ENCODE data around the gene ERV3-1. TPM values are rescaled to one million over a fixed set of nuclear protein-coding genes. Genes with fewer than 3 reads are reported as not detected.

Gene ERV3-1
- total and polyA plus RNA-seq, 2 donors from 2014 or later, result 6.5 to 15.2 TPM

GRCh38 chr7:64999165-65000004 lies 7.1 kb downstream of the ERV3-1 start:
- no peak for FAIRE-seq
- Histone ChIP-seq H3K27me3 (ENCODE audit: control insufficient read depth, insufficient read depth, low read length) (no peaks in the 10 kb centered on the region), H3K9me3 (ENCODE audit: control insufficient read depth in 2 of 3, insufficient read depth in 1 of 3, low read length in 3 of 3) (no peaks in the 10 kb centered on the region), H3K9ac (ENCODE audit: low read length in 3 of 3) (no peak overlapping the region), H3K36me3 (ENCODE audit: control insufficient read depth in 2 of 3, insufficient read depth in 3 of 3, low read length in 3 of 3) (no peaks in the 10 kb centered on the region), H3K27ac (ENCODE audit: low read depth in 2 of 2, low read length in 2 of 2) (no peak overlapping the region), H3K4me3 (ENCODE audit: low read length in 3 of 3) (no peak overlapping the region), H3K4me1 (ENCODE audit: control insufficient read depth in 2 of 3, insufficient read depth in 2 of 3, low read depth in 1 of 3, low read length in 3 of 3) (no peaks in the 10 kb centered on the region)
- TF ChIP-seq CTCF (IDR thresholded peaks at IDR 0.05; ENCODE audit: borderline replicate concordance, extremely low read depth, insufficient read depth), result no peak
- no peak for DNase-seq
- intact Hi-C loops (cut with DNase I), result no loop called here

GRCh38 chr7:64998865-64999164 lies 7.7 kb downstream of the ERV3-1 start:
- H3K4me1 ChIP-seq (ENCODE audit: control insufficient read depth in 2 of 3, insufficient read depth in 2 of 3, low read depth in 1 of 3, low read length in 3 of 3), result no peaks in the 10 kb centered on the region
- TF ChIP-seq CTCF (IDR thresholded peaks at IDR 0.05; ENCODE audit: borderline replicate concordance, extremely low read depth, insufficient read depth), result no peak

GRCh38 chr7:64997927-64998391 lies 8.5 kb downstream of the ERV3-1 start:
- H3K4me1 ChIP-seq (ENCODE audit: control insufficient read depth in 2 of 3, insufficient read depth in 2 of 3, low read depth in 1 of 3, low read length in 3 of 3), result no peaks in the 10 kb centered on the region
- DNase-seq (no peak), FAIRE-seq (no peak)
- no peak for TF ChIP-seq CTCF (IDR thresholded peaks at IDR 0.05; ENCODE audit: borderline replicate concordance, extremely low read depth, insufficient read depth)
- no peaks in the 10 kb centered on the region for H3K36me3 ChIP-seq (ENCODE audit: control insufficient read depth in 2 of 3, insufficient read depth in 3 of 3, low read length in 3 of 3)
- no peak overlapping the region for H3K9ac ChIP-seq (ENCODE audit: low read length in 3 of 3)
- no peak overlapping the region for H3K27ac ChIP-seq (ENCODE audit: low read depth in 2 of 2, low read length in 2 of 2)
- intact Hi-C loops (cut with DNase I), result no loop called here
- no peaks in the 10 kb centered on the region for H3K27me3 ChIP-seq (ENCODE audit: control insufficient read depth, insufficient read depth, low read length)
- H3K9me3 ChIP-seq (ENCODE audit: control insufficient read depth in 2 of 3, insufficient read depth in 1 of 3, low read length in 3 of 3), result no peaks in the 10 kb centered on the region
- no peak overlapping the region for H3K4me3 ChIP-seq (ENCODE audit: low read length in 3 of 3)

More at GRCh38 chr7:64998865-64999164, 7.7 kb downstream of the ERV3-1 start:
- H3K27ac ChIP-seq (ENCODE audit: low read depth in 2 of 2, low read length in 2 of 2), result no peak overlapping the region
- no peak overlapping the region for H3K4me3 ChIP-seq (ENCODE audit: low read length in 3 of 3)
- FAIRE-seq (no peak), DNase-seq (no peak)
- H3K9ac ChIP-seq (ENCODE audit: low read length in 3 of 3), result no peak overlapping the region
- H3K9me3 ChIP-seq (ENCODE audit: control insufficient read depth in 2 of 3, insufficient read depth in 1 of 3, low read length in 3 of 3), result no peaks in the 10 kb centered on the region
- intact Hi-C loops (cut with DNase I), result no loop called here
- H3K27me3 ChIP-seq (ENCODE audit: control insufficient read depth, insufficient read depth, low read length), result no peaks in the 10 kb centered on the region
- H3K36me3 ChIP-seq (ENCODE audit: control insufficient read depth in 2 of 3, insufficient read depth in 3 of 3, low read length in 3 of 3), result no peaks in the 10 kb centered on the region
